Colonic mucosa (tissue), 4 donors: Measurements from ENCODE around the gene MPHOSPH6. TPM values are rescaled to one million over a fixed set of nuclear protein-coding genes. Genes with fewer than 3 reads are reported as not detected.

ENCODE experiments used
- DNase-seq: peaks from one replicate; pipeline ENCODE4 v3.0.0-alpha.2; 2020
- H3K27ac ChIP-seq: fragments of 200-600 bp; one replicate; pipeline ENCODE4 v1.8.0; 2021
- H3K27me3 ChIP-seq: fragments of 200-600 bp; one replicate; pipeline ENCODE4 v1.8.0; 2021
- H3K36me3 ChIP-seq: fragments of 200-600 bp; one replicate; pipeline ENCODE4 v1.8.0; 2021
- H3K4me1 ChIP-seq: fragments of 200-600 bp; one replicate; pipeline ENCODE4 v1.8.0; 2021; ENCODE audit warnings: mild to moderate bottlenecking
- H3K4me3 ChIP-seq: fragments of 200-600 bp; one replicate; pipeline ENCODE4 v1.8.0; 2021
- H3K9ac ChIP-seq, 2 donors: one replicate each; pipeline ENCODE4 v1.7.0; 2013; ENCODE audit warnings: control low read depth in 2 of 2, low read depth in 2 of 2, low read length in 2 of 2
- H3K9me3 ChIP-seq: fragments of 200-600 bp; one replicate; pipeline ENCODE4 v1.8.0; 2021
- intact Hi-C: fragments of 100-400 bp; cut with DNase I; formaldehyde crosslinking; loops from one replicate; pipeline ENCODE4 v1.14.1; 2022
- total RNA-seq, 2 donors: library from RNA; stranded (reverse); fragmentation: NEBNext Ultra II Directional in 1 of 2; extraction: Animal tissue kit (Norgen Biotek cat#: 25700) in 1 of 2; gene quantifications; one replicate each; pipeline ENCODE4 v1.2.1, GENCODE V29; 2021
- TF ChIP-seq, protein P1 (sequence below): fragments of 200-600 bp; IDR thresholded peaks from one replicate; pipeline ENCODE4 v1.8.0; 2022; ENCODE audit warnings: antibody characterized with exemption, mild to moderate bottlenecking
- donor health status: healthy.
- donor health status: DM: no; HTN: no; CAD: no.
- donor health status: DM: no; HTN: no; CAD: no.

The MPHOSPH6 gene
- total RNA-seq, 2 donors from 2014 or later, result 18.1 to 22.8 TPM

DNA sequence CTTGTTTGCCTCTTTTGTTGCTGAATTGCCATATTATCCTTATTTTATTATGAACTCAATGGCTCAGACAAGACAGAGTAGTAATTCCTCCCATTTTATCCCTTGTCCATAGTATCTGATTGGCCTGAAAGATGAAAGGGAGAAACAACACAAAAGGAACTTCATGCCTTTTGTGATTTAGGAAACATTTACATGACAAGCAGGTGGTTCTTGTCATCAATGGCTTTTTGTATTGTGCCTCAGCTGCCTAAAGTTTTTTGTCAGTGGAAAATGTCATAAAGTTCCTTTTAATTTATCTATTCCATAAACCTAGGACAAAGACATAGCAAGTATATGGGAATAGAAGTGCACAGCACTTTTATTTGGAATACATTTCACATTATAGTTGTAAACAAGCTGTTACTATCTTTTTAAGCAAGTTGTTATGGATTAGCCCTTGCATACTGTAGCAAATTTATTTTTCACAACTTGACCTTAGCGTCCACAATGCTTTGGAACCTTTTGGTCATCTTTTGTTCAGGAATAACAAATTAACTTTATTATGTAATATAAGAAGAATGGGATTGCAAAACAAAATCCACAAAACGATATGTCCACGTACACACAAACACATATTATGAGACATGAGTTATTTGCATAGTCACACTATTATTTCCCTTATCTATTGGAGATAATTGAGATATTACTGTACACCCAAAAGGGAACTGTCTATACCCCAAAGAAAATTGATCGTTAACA is 12.4 kb upstream of the MPHOSPH6 start:
- Histone ChIP-seq H3K9ac (no peak overlapping the region), H3K36me3 (no peaks in the 10 kb centered on the region), H3K9me3 (no peaks in the 10 kb centered on the region), H3K4me3 (no peak overlapping the region), H3K27ac (no peak overlapping the region), H3K4me1 (no peaks in the 10 kb centered on the region), H3K27me3 (no peaks in the 10 kb centered on the region)
- no peak for DNase-seq
- TF ChIP-seq, protein P1, sequence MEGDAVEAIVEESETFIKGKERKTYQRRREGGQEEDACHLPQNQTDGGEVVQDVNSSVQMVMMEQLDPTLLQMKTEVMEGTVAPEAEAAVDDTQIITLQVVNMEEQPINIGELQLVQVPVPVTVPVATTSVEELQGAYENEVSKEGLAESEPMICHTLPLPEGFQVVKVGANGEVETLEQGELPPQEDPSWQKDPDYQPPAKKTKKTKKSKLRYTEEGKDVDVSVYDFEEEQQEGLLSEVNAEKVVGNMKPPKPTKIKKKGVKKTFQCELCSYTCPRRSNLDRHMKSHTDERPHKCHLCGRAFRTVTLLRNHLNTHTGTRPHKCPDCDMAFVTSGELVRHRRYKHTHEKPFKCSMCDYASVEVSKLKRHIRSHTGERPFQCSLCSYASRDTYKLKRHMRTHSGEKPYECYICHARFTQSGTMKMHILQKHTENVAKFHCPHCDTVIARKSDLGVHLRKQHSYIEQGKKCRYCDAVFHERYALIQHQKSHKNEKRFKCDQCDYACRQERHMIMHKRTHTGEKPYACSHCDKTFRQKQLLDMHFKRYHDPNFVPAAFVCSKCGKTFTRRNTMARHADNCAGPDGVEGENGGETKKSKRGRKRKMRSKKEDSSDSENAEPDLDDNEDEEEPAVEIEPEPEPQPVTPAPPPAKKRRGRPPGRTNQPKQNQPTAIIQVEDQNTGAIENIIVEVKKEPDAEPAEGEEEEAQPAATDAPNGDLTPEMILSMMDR, result no peak
- intact Hi-C loops, result no loop called here

DNA sequence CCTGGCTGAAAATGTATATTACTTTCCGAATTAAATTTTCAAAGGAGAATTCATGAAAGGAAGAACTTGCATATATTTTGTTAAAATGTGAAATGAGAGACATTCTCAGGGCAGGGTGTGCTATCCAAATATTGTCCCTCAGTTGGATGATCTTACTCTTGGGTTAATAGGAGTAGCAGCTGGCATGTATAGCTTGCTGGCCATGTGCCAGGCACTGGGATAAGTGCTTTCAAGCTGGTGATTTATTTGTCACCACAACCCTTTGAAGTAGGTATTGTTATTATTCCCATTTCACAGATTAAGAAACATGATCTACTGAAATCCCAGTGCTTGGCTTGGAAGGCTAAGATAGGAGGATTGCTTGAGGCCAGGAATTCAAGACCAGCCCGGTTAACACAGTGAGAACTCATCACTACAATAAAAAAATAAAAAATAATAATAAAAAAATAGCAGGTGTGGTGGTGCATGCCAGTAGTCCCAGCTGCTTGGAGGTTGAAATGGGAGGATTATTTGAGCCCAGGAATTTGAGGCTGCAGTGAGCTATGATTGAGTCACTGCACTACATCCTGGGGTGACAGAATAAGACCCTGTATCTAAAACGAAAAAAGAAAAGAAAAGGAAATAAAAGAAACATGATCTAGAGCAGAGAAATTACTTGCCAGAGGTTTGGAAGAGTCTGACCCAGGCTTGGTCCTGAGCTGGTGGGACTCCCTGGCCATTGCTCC is 11.6 kb upstream of the MPHOSPH6 start:
- no peak for DNase-seq
- no peaks in the 10 kb centered on the region for H3K27me3 ChIP-seq
- no peaks in the 10 kb centered on the region for H3K9me3 ChIP-seq
- intact Hi-C loops, result no loop called here
- H3K4me1 ChIP-seq, result no peaks in the 10 kb centered on the region
- H3K36me3 ChIP-seq, result no peaks in the 10 kb centered on the region
- no peak overlapping the region for H3K27ac ChIP-seq
- no peak overlapping the region for H3K9ac ChIP-seq
- TF ChIP-seq, protein P1, result no peak
- no peak overlapping the region for H3K4me3 ChIP-seq

DNA sequence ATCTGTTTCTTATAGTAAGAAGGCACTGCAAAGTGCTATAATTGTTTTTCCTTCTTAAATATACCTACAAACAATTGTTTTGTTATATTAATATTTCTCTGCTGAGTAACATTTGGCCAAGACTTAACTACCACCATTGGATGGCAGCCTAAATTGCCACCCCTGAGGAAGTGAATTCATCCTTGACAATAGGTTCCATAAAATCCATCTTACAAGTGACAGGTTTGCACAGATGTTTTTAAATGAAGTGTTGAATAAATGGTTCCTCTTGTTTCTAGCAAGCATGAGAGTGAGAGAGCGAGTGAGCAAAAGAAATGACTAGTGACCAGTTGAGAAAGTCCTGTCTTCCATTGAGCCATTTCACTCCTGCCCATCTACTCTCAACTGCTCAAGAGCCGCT is 8.3 kb upstream of the MPHOSPH6 start:
- Histone ChIP-seq H3K9ac (no peak overlapping the region), H3K36me3 (no peaks in the 10 kb centered on the region), H3K27ac (no peak overlapping the region), H3K4me3 (no peak overlapping the region), H3K27me3 (no peaks in the 10 kb centered on the region), H3K4me1 (no peaks in the 10 kb centered on the region), H3K9me3 (no peaks in the 10 kb centered on the region)
- intact Hi-C loops, result no loop called here
- no peak for DNase-seq
- TF ChIP-seq, protein P1, result no peak

DNA sequence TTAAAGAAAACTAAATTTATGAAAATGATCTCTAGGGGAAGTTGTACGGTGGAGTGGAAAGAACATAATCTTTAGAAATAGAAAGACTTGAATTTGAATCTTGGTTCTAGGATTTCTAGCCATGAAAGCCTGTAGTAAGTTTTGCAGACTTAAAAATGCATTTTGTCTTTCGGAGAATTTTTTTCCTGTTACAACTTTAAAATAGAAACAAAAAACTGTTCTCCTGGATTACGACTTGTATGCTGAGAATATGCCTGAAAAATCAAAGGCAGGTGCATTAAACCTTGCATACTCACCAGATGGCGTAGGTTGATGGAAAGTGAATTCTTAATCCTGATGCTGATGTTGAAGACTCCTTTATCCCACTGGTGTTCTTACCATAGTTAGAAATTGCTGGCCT is 7.5 kb upstream of the MPHOSPH6 start:
- TF ChIP-seq, protein P1, result no peak
- no peak overlapping the region for H3K27ac ChIP-seq
- DNase-seq, result no peak
- H3K27me3 ChIP-seq, result no peaks in the 10 kb centered on the region
- H3K36me3 ChIP-seq, result no peaks in the 10 kb centered on the region
- H3K4me1 ChIP-seq, result no peaks in the 10 kb centered on the region
- no peak overlapping the region for H3K4me3 ChIP-seq
- no peaks in the 10 kb centered on the region for H3K9me3 ChIP-seq
- intact Hi-C loops, result no loop called here
- H3K9ac ChIP-seq, result no peak overlapping the region

DNA sequence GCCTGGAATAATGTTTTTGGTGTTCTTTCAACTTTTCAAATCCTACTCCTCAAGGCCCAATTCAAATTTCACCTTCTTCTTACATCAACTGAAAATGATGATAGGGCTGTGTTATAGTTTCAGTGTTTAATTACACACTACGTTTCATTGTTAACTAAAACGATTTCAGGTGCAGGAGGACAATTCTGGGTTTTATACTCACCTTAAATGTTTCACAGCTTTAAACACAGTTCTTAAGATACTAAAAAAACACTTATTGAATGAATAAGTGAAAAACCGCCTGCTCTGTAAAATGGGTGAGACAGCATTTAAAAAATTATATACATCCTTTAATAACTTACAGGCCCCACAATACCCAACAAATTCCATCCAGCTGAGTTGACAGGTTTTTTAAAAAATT is 6.2 kb upstream of the MPHOSPH6 start:
- TF ChIP-seq, protein P1, result no peak
- intact Hi-C loops, result no loop called here
- no peak for DNase-seq
- H3K27ac ChIP-seq, result no peak overlapping the region
- H3K4me1 ChIP-seq, result no peaks in the 10 kb centered on the region
- H3K36me3 ChIP-seq, result no peaks in the 10 kb centered on the region
- no peak overlapping the region for H3K9ac ChIP-seq
- no peaks in the 10 kb centered on the region for H3K9me3 ChIP-seq
- no peak overlapping the region for H3K4me3 ChIP-seq
- no peaks in the 10 kb centered on the region for H3K27me3 ChIP-seq
